Astrocyte of the cerebellum (primary cell): ENCODE data around the gene DPEP2NB.
"Not testable (repeated sequence)": the region's sequence is repeated elsewhere in the genome, so short reads cannot be mapped to it uniquely, and the experiment has no call there.

Experiments used
- DNase-seq: peaks from one replicate; pipeline ENCODE4 v3.0.0-alpha.2; 2011; ENCODE audit warnings: low read depth
- H3K4me3 ChIP-seq: 2 replicates; pipeline ENCODE4 v1.5.1; 2011; ENCODE audit warnings: mild to moderate bottlenecking, low read depth, low read length, moderate library complexity
- CTCF ChIP-seq: IDR thresholded peaks from 2 replicates; pipeline ENCODE4 v1.5.1; 2012; ENCODE audit warnings: low read length, low read depth, moderate library complexity, mild to moderate bottlenecking; ENCODE audit errors: missing control alignments
- in situ Hi-C: cut with HindIII; loops from 2 replicates; pipeline ENCODE4 v1.10.0; 2017; ENCODE audit warnings: low sequenced_read_pairs

Gene DPEP2NB

GRCh38 chr16:68003031-68003430 lies 12.7 kb downstream of the DPEP2NB start:
- TF ChIP-seq CTCF: no peak
- H3K4me3 ChIP-seq: no peak overlapping the region
- DNase-seq: no peak
- in situ Hi-C loops: loop anchor here (25.0 kb wide), 1 partner anchor 91 kb away; no protein-coding TSS in a partner anchor

- TF ChIP-seq CTCF: no peak
- no peak for DNase-seq
- H3K4me3 ChIP-seq: no peak overlapping the region
- in situ Hi-C loops: loop anchor here (25.0 kb wide), 1 partner anchor 88 kb away; no protein-coding TSS in a partner anchor
These were observed 15.3 kb downstream of the DPEP2NB start for GRCh38 chr16:68000450-68000849.

- H3K4me3 ChIP-seq: no peak overlapping the region
- no peak for DNase-seq
- in situ Hi-C loops: loop anchor here (25.0 kb wide), 1 partner anchor 88 kb away; no protein-coding TSS in a partner anchor
These were observed 15.7 kb downstream of the DPEP2NB start for GRCh38 chr16:67999985-68000384.

GRCh38 chr16:67998779-67999688 lies 16.7 kb downstream of the DPEP2NB start, which contains the start of gene DPEP2:
TSS of gene DPEP2 (minus strand) at chr16:67999484. CDS start at chr16:67993212, 6,272 bp downstream.
- H3K4me3 ChIP-seq, DNase-seq: not testable (repeated sequence)

More at GRCh38 chr16:67999985-68000384, 15.7 kb downstream of the DPEP2NB start:
- TF ChIP-seq CTCF: no peak

GRCh38 chr16:67998231-67998778 lies 17.4 kb downstream of the DPEP2NB start:
- H3K4me3 ChIP-seq, DNase-seq, in situ Hi-C loops: not testable (repeated sequence)

More at GRCh38 chr16:67998779-67999688, 16.7 kb downstream of the DPEP2NB start, which contains the start of gene DPEP2:
- in situ Hi-C loops: not testable (repeated sequence)

- in situ Hi-C loops: no loop called here
These were observed 19.0 kb downstream of the DPEP2NB start for GRCh38 chr16:67996666-67997065.

GRCh38 chr16:67995423-67995822 lies 20.3 kb downstream of the DPEP2NB start:
- TF ChIP-seq CTCF: no peak
- no peak for DNase-seq
- in situ Hi-C loops: no loop called here
- no peak overlapping the region for H3K4me3 ChIP-seq

More at GRCh38 chr16:67996666-67997065, 19.0 kb downstream of the DPEP2NB start:
- H3K4me3 ChIP-seq: no peak overlapping the region
- TF ChIP-seq CTCF: no peak
- DNase-seq: no peak

- DNase-seq, H3K4me3 ChIP-seq, in situ Hi-C loops: not testable (repeated sequence)
These were observed 21.7 kb downstream of the DPEP2NB start for GRCh38 chr16:67994040-67994408.
